Subcutaneous abdominal adipose tissue (tissue), 5 donors: ENCODE measurements around the gene ANKRD22.

Source experiments
- H3K27ac ChIP-seq: one replicate; pipeline ENCODE4 v1.7.0; 2013; ENCODE audit warnings: low read depth, mild to moderate bottlenecking, inconsistent platforms, low read length, moderate library complexity
- H3K27me3 ChIP-seq, 5 donors: one replicate each; pipeline ENCODE4 v1.7.0; 2013; ENCODE audit warnings: low read length in 5 of 5, inconsistent platforms in 1 of 5; ENCODE audit not compliant: control insufficient read depth in 5 of 5, insufficient read depth in 4 of 5
- H3K36me3 ChIP-seq, 5 donors: one replicate each; pipeline ENCODE4 v1.7.0; 2013; ENCODE audit warnings: low read length in 5 of 5; ENCODE audit not compliant: control insufficient read depth in 5 of 5, insufficient read depth in 5 of 5
- H3K4me1 ChIP-seq, 5 donors: one replicate each; pipeline ENCODE4 v1.7.0; 2013; ENCODE audit warnings: low read length in 5 of 5, mild to moderate bottlenecking in 3 of 5, moderate library complexity in 1 of 5; ENCODE audit not compliant: control insufficient read depth in 5 of 5, insufficient read depth in 5 of 5
- H3K4me3 ChIP-seq, 5 donors: one replicate each; pipeline ENCODE4 v1.7.0; 2013; ENCODE audit warnings: low read length in 5 of 5, low read depth in 1 of 5
- H3K9ac ChIP-seq, 5 donors: one replicate each; pipeline ENCODE4 v1.7.0; 2013; ENCODE audit warnings: low read length in 5 of 5, mild to moderate bottlenecking in 4 of 5, moderate library complexity in 3 of 5
- H3K9me3 ChIP-seq, 5 donors: one replicate each; pipeline ENCODE4 v1.7.0; 2013; ENCODE audit warnings: low read length in 5 of 5; ENCODE audit not compliant: control insufficient read depth in 5 of 5
- donor health status: healthy.
- donor health status: healthy.
- donor health status: healthy.
- donor health status: healthy.
- donor health status: healthy.

Gene ANKRD22

GRCh38 chr10:88828310-88828709 lies 23.3 kb downstream of the ANKRD22 start:
- Histone ChIP-seq H3K27me3 (no peaks in the 10 kb centered on the region), H3K4me3 (no peak overlapping the region), H3K27ac (no peak overlapping the region), H3K9me3 (no peaks in the 10 kb centered on the region), H3K9ac (no peak overlapping the region), H3K4me1 (no peaks in the 10 kb centered on the region), H3K36me3 (no peaks in the 10 kb centered on the region)

DNA sequence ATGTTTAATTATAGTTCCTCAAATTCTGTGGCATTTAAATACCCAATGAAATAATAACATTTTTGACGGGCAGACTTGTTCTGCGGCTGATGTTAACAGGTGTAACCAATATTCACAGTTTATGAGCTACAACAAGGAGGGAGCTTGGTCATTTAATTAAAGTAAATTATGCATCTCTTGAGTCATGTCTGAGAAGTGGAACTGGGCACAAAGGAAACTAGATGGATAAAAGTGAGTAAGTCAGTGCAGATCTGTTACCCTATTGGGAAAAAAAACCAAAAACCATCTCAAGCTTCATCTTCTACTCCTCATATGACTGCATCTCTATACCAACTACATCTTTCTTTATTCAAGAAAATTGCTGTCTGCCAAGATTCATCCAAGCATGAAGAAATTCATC lies 24.0 kb downstream of the ANKRD22 start:
- H3K27me3 ChIP-seq = no peaks in the 10 kb centered on the region

DNA sequence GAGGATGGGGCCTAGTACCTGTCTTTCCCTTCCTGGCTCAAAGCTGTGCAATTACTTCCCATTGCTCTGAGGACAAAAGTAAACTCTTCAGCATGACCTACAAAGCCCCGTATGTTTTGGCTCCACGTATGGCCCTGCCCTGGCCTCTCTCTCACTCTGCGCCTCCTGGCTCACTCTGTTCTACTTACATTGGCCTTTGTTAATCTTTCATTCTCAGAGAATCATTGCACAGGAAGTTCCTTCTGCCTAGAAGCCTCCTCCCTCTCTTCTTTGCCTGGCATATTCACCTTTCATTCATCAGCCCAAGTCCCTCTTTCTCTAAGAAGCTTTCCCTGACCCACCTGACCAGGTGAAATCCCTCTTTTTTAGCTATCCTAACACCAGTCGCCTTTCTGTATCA lies 25.3 kb downstream of the ANKRD22 start:
- Histone ChIP-seq H3K4me3 (no peak overlapping the region), H3K4me1 (peaks cover 0 to 3% (median 0%) of the 10 kb centered on the region in 5 donors), H3K36me3 (no peaks in the 10 kb centered on the region), H3K9me3 (no peaks in the 10 kb centered on the region), H3K27me3 (no peaks in the 10 kb centered on the region), H3K27ac (no peak overlapping the region), H3K9ac (no peak overlapping the region)

More for the DNA sequence above, 24.0 kb downstream of the ANKRD22 start:
- no peaks in the 10 kb centered on the region for H3K36me3 ChIP-seq
- no peak overlapping the region for H3K9ac ChIP-seq
- H3K4me1 ChIP-seq = no peaks in the 10 kb centered on the region
- no peaks in the 10 kb centered on the region for H3K9me3 ChIP-seq
- no peak overlapping the region for H3K4me3 ChIP-seq
- no peak overlapping the region for H3K27ac ChIP-seq

GRCh38 chr10:88820748-88821401 lies 30.8 kb downstream of the ANKRD22 start:
- Histone ChIP-seq H3K4me1 (peaks cover 0 to 11% (median 0%) of the 10 kb centered on the region in 5 donors), H3K27me3 (no peaks in the 10 kb centered on the region), H3K9ac (no peak overlapping the region), H3K9me3 (no peaks in the 10 kb centered on the region), H3K4me3 (no peak overlapping the region), H3K27ac (no peak overlapping the region), H3K36me3 (no peaks in the 10 kb centered on the region)

DNA sequence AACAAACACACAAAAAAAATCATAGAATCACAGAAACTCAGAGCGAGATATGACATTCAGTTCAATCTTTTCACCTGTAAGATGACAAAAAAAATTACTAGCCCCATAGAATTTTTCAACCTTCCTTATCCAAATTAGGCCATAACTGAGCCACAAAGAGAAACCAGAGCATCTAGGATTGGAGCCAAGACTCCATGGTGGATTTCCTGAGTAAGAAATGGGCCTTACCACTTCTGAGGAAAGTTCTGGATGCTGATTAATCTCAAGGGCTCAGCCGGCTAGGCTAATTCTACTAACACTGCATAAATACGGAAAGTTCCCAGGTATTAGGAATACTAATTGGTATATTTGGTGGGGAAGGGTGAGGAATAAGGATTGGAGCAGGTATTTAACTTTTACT lies 32.4 kb downstream of the ANKRD22 start:
- Histone ChIP-seq H3K9me3 (no peaks in the 10 kb centered on the region), H3K4me3 (no peak overlapping the region), H3K4me1 (peaks cover 0 to 11% (median 0%) of the 10 kb centered on the region in 5 donors), H3K9ac (no peak overlapping the region), H3K36me3 (no peaks in the 10 kb centered on the region), H3K27ac (no peak overlapping the region), H3K27me3 (no peaks in the 10 kb centered on the region)

DNA sequence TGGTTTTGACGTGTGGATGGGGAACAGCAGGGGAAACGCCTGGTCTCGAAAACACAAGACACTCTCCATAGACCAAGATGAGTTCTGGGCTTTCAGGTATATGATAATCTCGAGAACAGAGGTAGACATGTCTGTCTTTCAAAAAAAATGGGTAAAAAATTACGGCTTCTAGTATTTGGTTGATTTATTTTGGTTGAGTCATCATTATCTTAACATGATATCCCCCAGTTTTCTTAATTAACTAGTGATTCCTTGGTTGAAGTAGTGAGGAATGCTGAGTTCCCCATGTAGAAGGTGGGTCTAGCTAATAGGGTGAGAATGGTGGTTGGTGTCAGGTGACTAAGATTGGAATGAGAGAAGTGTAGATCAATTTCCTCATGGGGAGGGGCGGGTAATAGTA lies 38.4 kb downstream of the ANKRD22 start:
- no peaks in the 10 kb centered on the region for H3K36me3 ChIP-seq
- no peak overlapping the region for H3K9ac ChIP-seq
- no peak overlapping the region for H3K4me3 ChIP-seq
- no peaks in the 10 kb centered on the region for H3K4me1 ChIP-seq
- H3K27me3 ChIP-seq = peaks cover 0 to 3% (median 0%) of the 10 kb centered on the region in 5 donors
- no peaks in the 10 kb centered on the region for H3K9me3 ChIP-seq
- H3K27ac ChIP-seq = no peak overlapping the region

DNA sequence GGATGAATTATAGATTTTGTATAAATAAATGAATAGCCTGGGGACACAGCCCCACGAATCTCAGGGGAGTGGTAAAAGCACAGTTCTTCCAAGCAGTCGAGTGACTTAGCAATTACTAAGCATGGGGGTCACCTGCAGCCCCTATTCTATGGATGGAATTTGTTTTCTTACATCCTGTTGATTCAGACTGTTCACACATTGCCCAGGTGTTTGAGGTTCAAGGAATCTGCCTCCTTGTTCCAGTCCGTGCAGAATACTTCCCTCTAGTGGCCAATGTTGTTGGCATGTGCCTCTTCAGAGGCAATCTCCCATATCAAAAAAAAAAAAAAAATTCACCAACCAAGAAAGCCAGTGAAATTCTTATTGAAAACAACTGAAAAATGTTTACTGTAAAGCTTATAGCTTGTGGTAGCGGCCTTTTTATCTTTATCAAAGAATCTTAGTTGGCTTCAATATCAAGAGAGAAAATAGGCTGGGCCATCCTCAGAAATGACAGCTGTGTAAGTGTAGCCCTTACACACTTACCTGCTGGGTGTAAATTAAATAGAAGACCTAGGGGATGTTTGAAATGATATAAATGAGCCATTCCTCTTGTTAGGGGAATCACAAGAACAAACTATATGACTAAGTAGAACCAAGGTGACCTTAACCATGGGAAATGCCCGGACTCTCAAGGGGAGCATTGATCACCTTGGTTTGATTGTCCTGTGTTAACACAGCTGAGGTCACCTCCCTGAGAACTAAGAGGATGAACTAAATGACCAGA lies 41.3 kb downstream of the ANKRD22 start:
- Histone ChIP-seq H3K4me1 (no peaks in the 10 kb centered on the region), H3K9me3 (no peaks in the 10 kb centered on the region), H3K9ac (no peak overlapping the region), H3K27ac (no peak overlapping the region), H3K36me3 (no peaks in the 10 kb centered on the region), H3K4me3 (no peak overlapping the region), H3K27me3 (peaks cover 0 to 3% (median 0%) of the 10 kb centered on the region in 5 donors)

DNA sequence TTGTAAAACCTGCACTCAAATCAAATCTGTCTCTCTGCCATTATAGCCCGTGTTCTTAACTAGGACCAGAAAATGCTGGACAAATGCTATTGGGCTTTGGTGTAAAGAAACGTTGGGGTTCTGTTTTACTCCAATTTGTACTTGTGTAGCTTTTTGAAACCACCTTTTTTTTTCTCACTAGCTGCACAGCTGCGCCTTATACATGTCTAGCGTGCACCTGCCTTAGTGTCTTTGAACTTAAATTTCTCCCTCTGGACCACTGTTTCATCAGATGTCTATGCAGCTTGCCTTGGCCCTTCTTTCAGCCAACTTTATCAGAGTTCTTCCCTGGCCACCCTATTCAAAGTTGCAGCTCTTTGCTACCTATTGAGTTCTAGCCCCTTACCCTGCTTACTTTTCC lies 42.0 kb downstream of the ANKRD22 start:
- Histone ChIP-seq H3K4me3 (no peak overlapping the region), H3K9me3 (no peaks in the 10 kb centered on the region)

DNA sequence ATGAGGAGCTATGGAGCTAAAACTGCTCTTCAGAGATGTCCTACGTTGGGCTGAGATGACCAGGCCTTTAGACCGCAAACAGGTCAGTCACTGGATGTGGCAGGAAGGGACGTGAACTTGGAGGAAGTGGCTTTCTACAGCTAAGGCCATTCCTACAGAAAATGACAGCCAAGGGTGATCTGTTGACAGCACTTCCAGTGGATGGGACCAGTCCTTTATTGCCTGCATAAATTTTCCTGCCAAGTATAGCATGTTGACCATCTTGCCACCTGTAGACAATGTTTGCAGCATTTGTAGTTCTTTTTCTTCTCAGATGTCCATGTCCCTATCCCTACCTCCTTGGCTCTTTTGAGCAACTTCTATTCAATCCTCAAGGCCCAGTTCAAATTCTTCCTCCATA lies 45.7 kb downstream of the ANKRD22 start:
- H3K4me1 ChIP-seq = no peaks in the 10 kb centered on the region
- H3K27me3 ChIP-seq = peaks cover 0 to under 1% (median 0%) of the 10 kb centered on the region in 5 donors
- no peak overlapping the region for H3K9ac ChIP-seq
- no peak overlapping the region for H3K4me3 ChIP-seq
- H3K9me3 ChIP-seq = no peaks in the 10 kb centered on the region
- H3K27ac ChIP-seq = no peak overlapping the region
- H3K36me3 ChIP-seq = no peaks in the 10 kb centered on the region

More for the DNA sequence above, 42.0 kb downstream of the ANKRD22 start:
- Histone ChIP-seq H3K27ac (no peak overlapping the region), H3K9ac (no peak overlapping the region), H3K27me3 (peaks cover 0 to 3% (median 0%) of the 10 kb centered on the region in 5 donors), H3K36me3 (no peaks in the 10 kb centered on the region), H3K4me1 (no peaks in the 10 kb centered on the region)

- no peaks in the 10 kb centered on the region for H3K9me3 ChIP-seq
- no peaks in the 10 kb centered on the region for H3K27me3 ChIP-seq
- no peaks in the 10 kb centered on the region for H3K4me1 ChIP-seq
- no peak overlapping the region for H3K27ac ChIP-seq
- H3K9ac ChIP-seq = no peak overlapping the region
- H3K36me3 ChIP-seq = no peaks in the 10 kb centered on the region
- H3K4me3 ChIP-seq = no peak overlapping the region
Observed at GRCh38 chr10:88805361-88805760, 46.3 kb downstream of the ANKRD22 start.
